Mucosa of descending colon (tissue), 3 donors: ENCODE measurements around the gene SMAD5. TPM values are rescaled to one million over a fixed set of nuclear protein-coding genes. Genes with fewer than 3 reads are reported as not detected.

Experiments used
- ATAC-seq: fragments of 200-7000 bp; cut with Tn5 transposase; one replicate; pipeline ENCODE4 v1.9.1; 2020; ENCODE audit warnings: mild to moderate bottlenecking, moderate library complexity
- DNase-seq, 3 donors: peaks; one replicate each; pipeline ENCODE4 v3.0.0-alpha.2; 2020
- H3K36me3 ChIP-seq: fragments of 200-600 bp; one replicate; pipeline ENCODE4 v1.8.0; 2021; ENCODE audit warnings: low read depth, mild to moderate bottlenecking
- H3K4me1 ChIP-seq: fragments of 200-600 bp; one replicate; pipeline ENCODE4 v1.8.0; 2021; ENCODE audit warnings: low read depth, mild to moderate bottlenecking
- H3K4me3 ChIP-seq: fragments of 200-600 bp; one replicate; pipeline ENCODE4 v1.8.0; 2021; ENCODE audit warnings: mild to moderate bottlenecking
- H3K9me3 ChIP-seq: fragments of 200-600 bp; one replicate; pipeline ENCODE4 v1.8.0; 2021; ENCODE audit warnings: mild to moderate bottlenecking
- intact Hi-C, 2 donors: fragments of 100-400 bp; cut with DNase I in 1 of 2; cut with micrococcal nuclease in 1 of 2; formaldehyde crosslinking; loops; one replicate each; pipeline versions ENCODE4 v1.11.0 to v1.11.1; 2022; cut with DNase I, micrococcal nuclease
- total RNA-seq, 3 donors: library from RNA; stranded (reverse); fragmentation: NEBNext Ultra II Directional in 2 of 3; extraction: Animal tissue kit (Norgen Biotek cat#: 25700) in 2 of 3; gene quantifications; one replicate each; pipeline versions ENCODE4 v1.2.1 to v1.2.4, GENCODE V29; 2021 to 2023
- TF ChIP-seq, protein P1 (sequence below): fragments of 200-600 bp; IDR thresholded peaks from one replicate; pipeline ENCODE4 v1.8.0; 2022; ENCODE audit warnings: antibody characterized with exemption, mild to moderate bottlenecking
- donor health status: DM: no; HTN: no; CAD: no; lungs with moderate emphysema.
- donor health status: DM: no; HTN: no; CAD: no.
- donor health status: DM: no; HTN: yes; CAD: no.

The SMAD5 gene
- total RNA-seq, 3 donors from 2014 or later = 39.7 to 79.8 (median 42.0) TPM

DNA sequence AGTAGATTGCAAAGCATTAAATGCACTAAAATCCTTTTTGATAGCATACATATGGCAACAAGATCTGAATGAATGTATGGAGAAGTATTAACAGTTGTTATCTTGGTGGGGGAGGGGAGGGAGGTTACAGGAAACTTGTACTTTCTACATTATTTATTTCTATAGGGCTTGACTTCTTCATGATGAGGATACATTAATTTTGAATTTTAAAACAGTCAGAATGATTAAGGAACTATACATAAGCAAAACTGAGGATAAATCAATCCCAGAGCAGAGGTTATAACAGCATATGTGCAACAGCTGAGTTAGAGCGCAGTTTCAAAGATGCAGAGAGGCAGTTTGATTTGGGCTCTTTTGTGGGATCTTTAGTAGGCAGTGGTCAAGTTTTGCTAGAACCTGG is 23.9 kb upstream of the SMAD5 start:
- intact Hi-C loops = no loop called here
- Histone ChIP-seq H3K4me3 (no peak overlapping the region), H3K36me3 (no peaks in the 10 kb centered on the region), H3K9me3 (no peaks in the 10 kb centered on the region), H3K4me1 (no peaks in the 10 kb centered on the region)
- DNase-seq (no peak), ATAC-seq (no peak)
- TF ChIP-seq, protein P1, sequence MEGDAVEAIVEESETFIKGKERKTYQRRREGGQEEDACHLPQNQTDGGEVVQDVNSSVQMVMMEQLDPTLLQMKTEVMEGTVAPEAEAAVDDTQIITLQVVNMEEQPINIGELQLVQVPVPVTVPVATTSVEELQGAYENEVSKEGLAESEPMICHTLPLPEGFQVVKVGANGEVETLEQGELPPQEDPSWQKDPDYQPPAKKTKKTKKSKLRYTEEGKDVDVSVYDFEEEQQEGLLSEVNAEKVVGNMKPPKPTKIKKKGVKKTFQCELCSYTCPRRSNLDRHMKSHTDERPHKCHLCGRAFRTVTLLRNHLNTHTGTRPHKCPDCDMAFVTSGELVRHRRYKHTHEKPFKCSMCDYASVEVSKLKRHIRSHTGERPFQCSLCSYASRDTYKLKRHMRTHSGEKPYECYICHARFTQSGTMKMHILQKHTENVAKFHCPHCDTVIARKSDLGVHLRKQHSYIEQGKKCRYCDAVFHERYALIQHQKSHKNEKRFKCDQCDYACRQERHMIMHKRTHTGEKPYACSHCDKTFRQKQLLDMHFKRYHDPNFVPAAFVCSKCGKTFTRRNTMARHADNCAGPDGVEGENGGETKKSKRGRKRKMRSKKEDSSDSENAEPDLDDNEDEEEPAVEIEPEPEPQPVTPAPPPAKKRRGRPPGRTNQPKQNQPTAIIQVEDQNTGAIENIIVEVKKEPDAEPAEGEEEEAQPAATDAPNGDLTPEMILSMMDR = no peak

DNA sequence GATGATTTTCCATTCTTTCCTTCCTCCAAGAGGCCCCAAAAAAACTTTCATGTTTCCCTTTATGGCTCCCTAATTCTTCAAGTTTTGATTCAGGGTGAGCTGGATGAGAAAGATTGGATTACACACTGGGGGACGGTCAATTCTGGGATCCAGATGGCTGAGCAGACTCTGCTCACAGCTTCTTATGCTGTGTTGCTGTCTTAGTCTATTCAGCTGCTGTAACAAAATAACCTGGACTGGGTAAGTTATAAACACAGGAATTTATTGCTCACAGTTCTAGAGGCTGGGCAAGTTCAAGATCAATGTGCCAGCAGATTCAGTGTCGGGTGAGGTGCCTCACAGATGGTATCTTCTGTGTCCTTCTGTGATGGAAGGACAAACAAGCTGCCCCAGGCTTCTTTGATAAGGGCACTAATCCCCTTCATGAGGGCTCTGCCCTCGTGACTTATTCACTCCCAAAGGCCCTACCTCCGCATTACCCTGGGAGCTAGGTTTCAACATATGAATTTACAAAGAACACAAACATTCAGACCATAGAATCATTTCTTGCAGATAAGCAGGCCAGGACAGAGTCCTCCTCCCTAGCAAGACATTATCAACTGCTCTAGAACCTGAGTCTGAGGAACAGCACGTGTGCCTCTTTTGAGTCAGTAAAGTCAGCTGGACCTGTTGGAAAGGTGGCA is 23.1 kb upstream of the SMAD5 start:
- ATAC-seq (no peak), DNase-seq (no peak)
- Histone ChIP-seq H3K9me3 (no peaks in the 10 kb centered on the region), H3K36me3 (no peaks in the 10 kb centered on the region), H3K4me1 (no peaks in the 10 kb centered on the region), H3K4me3 (no peak overlapping the region)
- intact Hi-C loops = no loop called here
- TF ChIP-seq, protein P1 = no peak

DNA sequence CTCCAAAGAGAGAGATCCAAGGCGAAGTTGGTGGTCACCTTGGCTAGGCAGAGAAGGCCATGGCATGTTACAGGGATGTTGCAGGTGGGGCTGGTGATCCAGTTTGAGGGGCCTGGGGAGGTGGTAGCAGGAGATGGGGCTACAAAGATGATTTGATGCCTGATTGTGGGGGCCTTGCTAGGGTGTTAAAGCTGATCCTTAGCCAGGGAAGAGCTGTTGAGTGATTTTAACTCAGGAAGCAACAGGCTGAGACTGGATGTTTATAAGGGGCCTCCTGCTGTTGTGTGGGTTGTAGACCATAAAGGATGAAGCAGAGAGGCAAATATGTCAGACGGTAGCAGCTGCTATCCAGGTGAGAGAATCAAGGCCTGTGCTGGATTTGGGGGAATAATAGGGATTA is 19.0 kb upstream of the SMAD5 start:
- H3K36me3 ChIP-seq = no peaks in the 10 kb centered on the region
- intact Hi-C loops = no loop called here
- no peaks in the 10 kb centered on the region for H3K4me1 ChIP-seq
- H3K9me3 ChIP-seq = no peaks in the 10 kb centered on the region
- no peak overlapping the region for H3K4me3 ChIP-seq
- DNase-seq (no peak), ATAC-seq (no peak)
- TF ChIP-seq, protein P1 = no peak

DNA sequence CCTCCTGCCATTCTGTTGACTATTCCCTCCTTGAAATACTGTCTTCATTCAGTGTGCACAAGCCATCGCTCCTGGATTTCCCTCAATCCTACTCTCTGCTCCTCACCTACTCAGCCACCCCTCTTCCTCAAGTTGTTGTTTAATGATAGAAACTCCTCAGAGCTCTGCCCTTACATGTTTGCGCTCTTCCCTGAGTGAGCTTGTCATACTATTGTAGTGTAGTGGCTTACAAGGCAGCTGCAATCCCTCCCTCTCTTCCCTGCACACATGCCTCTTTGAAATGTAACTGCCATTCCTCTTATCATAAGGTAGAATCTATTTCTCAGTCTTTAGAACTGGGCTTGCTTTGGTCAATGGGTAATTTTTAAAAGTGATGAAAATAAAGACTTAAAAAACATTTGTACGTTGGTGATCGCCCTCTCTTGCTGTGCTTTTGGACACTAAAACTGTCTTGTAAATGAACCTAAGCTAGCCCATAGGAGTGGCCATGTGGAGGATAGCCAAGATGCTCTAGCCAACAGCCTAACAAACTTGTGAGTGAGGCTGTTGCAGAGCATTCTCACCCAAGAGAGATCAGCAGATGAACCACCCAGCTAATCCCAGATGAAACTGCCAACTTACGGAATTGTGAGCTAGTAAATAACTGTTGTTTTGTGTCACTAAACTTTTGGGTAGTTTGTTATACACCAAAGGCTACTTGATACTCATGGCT is 18.1 kb upstream of the SMAD5 start:
- DNase-seq (no peak), ATAC-seq (no peak)
- Histone ChIP-seq H3K4me3 (no peak overlapping the region), H3K9me3 (no peaks in the 10 kb centered on the region), H3K36me3 (no peaks in the 10 kb centered on the region), H3K4me1 (no peaks in the 10 kb centered on the region)
- TF ChIP-seq, protein P1 = no peak
- intact Hi-C loops = no loop called here

DNA sequence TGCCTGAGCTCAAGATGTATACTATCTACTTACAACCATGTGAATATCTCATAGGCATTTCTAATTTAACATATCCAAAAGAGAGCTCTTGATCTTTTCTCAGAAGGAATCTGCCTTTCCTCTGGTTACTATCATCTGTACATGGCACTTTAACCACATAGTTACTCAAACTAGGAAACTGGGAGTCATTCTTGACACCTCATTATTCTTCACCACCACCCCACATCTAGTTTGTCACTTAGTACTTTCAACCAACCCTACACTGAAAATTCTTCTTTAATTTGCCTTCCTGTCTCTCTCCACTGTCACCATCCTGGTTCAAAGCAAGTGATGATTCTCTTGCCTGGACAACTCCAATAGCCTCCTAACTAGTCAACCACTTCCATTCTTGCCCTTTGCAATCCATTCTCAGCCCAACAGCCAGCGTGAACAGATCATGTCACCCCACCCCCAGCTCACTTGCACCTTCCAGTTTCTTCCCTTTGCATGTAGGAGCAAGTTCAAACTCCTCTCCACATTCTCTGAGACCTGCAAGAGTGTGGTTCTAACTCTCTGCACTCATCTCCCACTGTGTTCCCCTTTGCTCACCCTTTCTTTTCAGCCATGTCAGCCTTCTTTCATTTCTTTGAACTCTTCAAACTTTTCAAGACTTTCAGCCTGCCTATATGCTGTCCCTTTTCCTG is 17.3 kb upstream of the SMAD5 start:
- H3K9me3 ChIP-seq = no peaks in the 10 kb centered on the region
- TF ChIP-seq, protein P1 = no peak
- H3K4me3 ChIP-seq = no peak overlapping the region
- H3K4me1 ChIP-seq = no peaks in the 10 kb centered on the region
- intact Hi-C loops = no loop called here
- DNase-seq (no peak), ATAC-seq (no peak)
- H3K36me3 ChIP-seq = no peaks in the 10 kb centered on the region
